ENCODE measurements around the gene LPCAT1.

Gene LPCAT1

GRCh38 chr5:1444361-1445189, 79.2 kb downstream of the LPCAT1 start:
- ChIA-PET POLR2A (ENCODE audit: low non-redundant PET) (no interaction called here), CTCF (interaction anchor here (0.6 kb wide), 1 partner anchor 59 kb away, joined by 3 read pairs; no protein-coding TSS in a partner anchor)
- TF ChIP-seq, protein P1, sequence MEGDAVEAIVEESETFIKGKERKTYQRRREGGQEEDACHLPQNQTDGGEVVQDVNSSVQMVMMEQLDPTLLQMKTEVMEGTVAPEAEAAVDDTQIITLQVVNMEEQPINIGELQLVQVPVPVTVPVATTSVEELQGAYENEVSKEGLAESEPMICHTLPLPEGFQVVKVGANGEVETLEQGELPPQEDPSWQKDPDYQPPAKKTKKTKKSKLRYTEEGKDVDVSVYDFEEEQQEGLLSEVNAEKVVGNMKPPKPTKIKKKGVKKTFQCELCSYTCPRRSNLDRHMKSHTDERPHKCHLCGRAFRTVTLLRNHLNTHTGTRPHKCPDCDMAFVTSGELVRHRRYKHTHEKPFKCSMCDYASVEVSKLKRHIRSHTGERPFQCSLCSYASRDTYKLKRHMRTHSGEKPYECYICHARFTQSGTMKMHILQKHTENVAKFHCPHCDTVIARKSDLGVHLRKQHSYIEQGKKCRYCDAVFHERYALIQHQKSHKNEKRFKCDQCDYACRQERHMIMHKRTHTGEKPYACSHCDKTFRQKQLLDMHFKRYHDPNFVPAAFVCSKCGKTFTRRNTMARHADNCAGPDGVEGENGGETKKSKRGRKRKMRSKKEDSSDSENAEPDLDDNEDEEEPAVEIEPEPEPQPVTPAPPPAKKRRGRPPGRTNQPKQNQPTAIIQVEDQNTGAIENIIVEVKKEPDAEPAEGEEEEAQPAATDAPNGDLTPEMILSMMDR (conservative IDR thresholded peaks at IDR 0.05; ENCODE audit: low read depth) = no peak
- no peak for DNase-seq (ENCODE audit: low spot score)
- H3K27ac ChIP-seq = no peak overlapping the region

- POLR2A ChIA-PET (ENCODE audit: low non-redundant PET) = no interaction called here
Measured at GRCh38 chr5:1443991-1444360, 79.8 kb downstream of the LPCAT1 start.

DNA sequence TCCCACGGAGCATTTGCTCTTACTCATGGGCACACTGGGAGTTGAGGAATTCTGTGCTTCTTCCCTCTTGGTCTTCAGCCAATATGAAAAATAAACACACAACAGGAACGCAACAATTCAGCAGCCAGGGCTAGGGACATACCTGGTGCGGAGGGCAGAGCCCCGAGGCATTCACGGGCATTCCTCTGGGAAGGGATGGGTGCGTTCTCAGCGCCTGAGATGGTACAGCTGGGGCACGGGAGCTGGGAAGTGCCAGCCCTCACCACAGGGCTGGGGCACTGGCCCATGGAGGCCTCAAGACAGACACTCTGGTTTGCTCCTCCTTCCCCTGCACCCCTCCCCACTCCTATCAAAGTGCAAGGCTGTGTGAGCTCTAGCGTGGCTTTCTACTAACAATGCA, 80.6 kb downstream of the LPCAT1 start:
- H3K27ac ChIP-seq = no peak overlapping the region
- no peak for DNase-seq (ENCODE audit: low spot score)
- ChIA-PET CTCF (interaction anchor here (0.6 to 0.7 kb wide), 3 partner anchors 54 to 436 kb away, joined by 3 to 6 read pairs (median 6); no protein-coding TSS in a partner anchor), POLR2A (ENCODE audit: low non-redundant PET) (no interaction called here)
- TF ChIP-seq, protein P1 (conservative IDR thresholded peaks at IDR 0.05; ENCODE audit: low read depth) = no peak

More at GRCh38 chr5:1443991-1444360, 79.8 kb downstream of the LPCAT1 start:
- DNase-seq (ENCODE audit: low spot score) = no peak
- TF ChIP-seq, protein P1 (conservative IDR thresholded peaks at IDR 0.05; ENCODE audit: low read depth) = no peak
- no peak overlapping the region for H3K27ac ChIP-seq
- CTCF ChIA-PET = interaction anchor here (0.6 kb wide), 1 partner anchor 60 kb away, joined by 3 read pairs; no protein-coding TSS in a partner anchor

DNA sequence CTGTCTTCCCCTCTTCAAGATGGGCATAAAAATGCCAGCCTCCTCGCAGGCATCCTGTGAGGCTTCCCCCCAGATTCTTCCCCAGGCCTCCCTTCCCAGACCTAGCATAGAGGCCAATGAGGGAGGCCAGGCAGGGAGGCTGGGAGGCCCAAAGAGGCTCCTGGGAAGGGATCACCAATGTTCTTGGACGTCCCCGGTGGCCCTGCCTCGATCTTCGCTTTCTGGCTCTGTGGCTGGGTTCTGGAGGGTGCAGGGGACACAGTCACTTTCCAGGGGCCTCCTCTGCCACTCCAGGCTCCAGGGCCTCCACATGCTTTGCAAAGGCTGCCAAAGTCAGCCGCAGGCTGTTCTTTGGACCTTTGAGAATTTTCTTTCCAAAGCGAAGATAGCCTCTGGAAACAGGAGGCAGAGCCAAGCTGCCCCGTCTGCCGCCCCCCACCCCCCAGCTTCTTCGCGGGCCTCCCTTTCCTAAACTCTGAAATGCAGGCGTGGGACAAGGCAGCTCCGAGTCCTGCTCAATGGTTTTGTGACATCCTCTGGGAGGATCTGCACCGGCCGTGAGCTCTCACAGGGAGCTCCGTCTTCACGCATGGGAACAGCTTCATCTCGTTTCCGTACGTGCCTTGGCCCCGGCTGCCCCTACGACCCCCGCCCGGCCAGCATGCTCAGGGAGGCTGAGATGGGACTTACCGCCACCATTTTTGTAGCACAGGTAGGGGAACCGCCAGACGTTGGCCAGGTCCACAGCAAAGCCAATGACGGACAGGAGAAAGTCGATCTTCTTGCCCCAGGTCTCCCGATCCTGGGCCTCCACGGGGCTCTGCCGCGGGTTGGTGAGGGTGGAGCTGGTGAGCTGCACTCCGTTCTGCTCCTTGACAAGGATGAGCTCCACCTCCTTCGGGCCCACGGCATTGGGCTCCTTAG, 81.3 kb downstream of the LPCAT1 start:
- DNase-seq (ENCODE audit: low spot score) = no peak
- POLR2A ChIA-PET (ENCODE audit: low non-redundant PET) = no interaction called here
- CTCF ChIA-PET = interaction anchor here (0.6 to 0.7 kb wide), 3 partner anchors 53 to 435 kb away, joined by 3 to 6 read pairs (median 6); no protein-coding TSS in a partner anchor
- TF ChIP-seq, protein P1 (conservative IDR thresholded peaks at IDR 0.05; ENCODE audit: low read depth) = no peak
- H3K27ac ChIP-seq = no peak overlapping the region

GRCh38 chr5:1441166-1441865, 82.4 kb downstream of the LPCAT1 start:
- TF ChIP-seq, protein P1 (conservative IDR thresholded peaks at IDR 0.05; ENCODE audit: low read depth) = no peak
- ChIA-PET CTCF (no interaction called here), POLR2A (ENCODE audit: low non-redundant PET) (no interaction called here)
- H3K27ac ChIP-seq = no peak overlapping the region
- DNase-seq (ENCODE audit: low spot score) = no peak

DNA sequence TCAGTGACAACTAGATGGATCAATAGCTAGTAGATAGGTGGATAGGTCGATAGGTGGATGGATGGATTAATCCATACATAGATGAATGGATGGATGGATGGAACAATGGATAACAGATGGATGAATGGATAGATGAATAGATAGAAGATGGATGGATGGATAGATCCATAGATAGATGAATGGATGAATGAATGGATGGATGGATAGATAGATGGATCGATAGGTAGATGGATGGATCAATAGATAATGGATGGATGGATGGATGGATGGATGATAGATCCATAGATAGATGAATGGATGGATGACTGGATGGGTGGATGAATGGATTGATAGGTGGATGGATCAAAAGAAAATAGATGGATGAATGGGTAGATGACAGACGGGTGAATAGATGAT, 83.7 kb downstream of the LPCAT1 start:
- DNase-seq (ENCODE audit: low spot score) = no peak
- TF ChIP-seq, protein P1 (conservative IDR thresholded peaks at IDR 0.05; ENCODE audit: low read depth) = no peak
- ChIA-PET CTCF (interaction anchor here (0.6 kb wide), 1 partner anchor 15 kb away, joined by 3 read pairs; no protein-coding TSS in a partner anchor), POLR2A (ENCODE audit: low non-redundant PET) (no interaction called here)
- H3K27ac ChIP-seq = no peak overlapping the region

Measured in RWPE1 (cell line).